ENCODE results near the gene RBM10. TPM values are rescaled to one million over a fixed set of nuclear protein-coding genes. Genes with fewer than 3 reads are reported as not detected.

Gene RBM10
- total and polyA plus RNA-seq, 2 experiments from 2014 or later, result 39.5 to 101 TPM

GRCh38 chrX:47175588-47175980 is 30.6 kb downstream of the RBM10 start:
- no peak overlapping the region for H3K4me3 Mint-ChIP-seq
- H3K27ac Mint-ChIP-seq, result peak overlapping the region; percentile 48; the same call in 1 of the 2 replicates
- H3K36me3 Mint-ChIP-seq (ENCODE audit: low read depth), result peaks cover 44% of the 10 kb centered on the region

More at GRCh38 chrX:47175588-47175980, 30.6 kb downstream of the RBM10 start:
- no peaks in the 10 kb centered on the region for H3F3A ChIP-seq (replicated peaks; ENCODE audit: low read depth)
- DNase-seq (ENCODE audit: low spot score), result no peak
- no peaks in the 10 kb centered on the region for H3K9me2 ChIP-seq (ENCODE audit: insufficient read depth)
- no peak overlapping the region for H2AFZ ChIP-seq
- peaks cover 4% of the 10 kb centered on the region for H3K27me3 Mint-ChIP-seq (ENCODE audit: insufficient read depth, low read depth, poor library complexity)
- H3K27me3 ChIP-seq (ENCODE audit: insufficient read depth), result no peaks in the 10 kb centered on the region
- no peaks in the 10 kb centered on the region for H3K4me1 Mint-ChIP-seq
- H3K4me3 ChIP-seq, result no peak overlapping the region
- H4K20me1 ChIP-seq (replicated peaks; ENCODE audit: insufficient read depth), result no peaks in the 10 kb centered on the region
- no peak overlapping the region for H3K4me2 ChIP-seq
- ATAC-seq, result no peak
- 0 out of 2 replicates have a peak, but pooled peaks cover 3% of the 10 kb centered on the region for H3K36me3 ChIP-seq (ENCODE audit: insufficient read depth)
- no peaks in the 10 kb centered on the region for H3K4me1 ChIP-seq (ENCODE audit: insufficient read depth)
- no peak for TF ChIP-seq ZNF331 (CRISPR knock-in tag; IDR thresholded peaks at IDR 0.05; ENCODE audit: low read depth)
- no peak for TF ChIP-seq JUNB (IDR thresholded peaks at IDR 0.05; ENCODE audit: unreplicated experiment)
- no peak for TF ChIP-seq STAT1 (IDR thresholded peaks at IDR 0.05; ENCODE audit: unreplicated experiment)
- TF ChIP-seq, protein P1, sequence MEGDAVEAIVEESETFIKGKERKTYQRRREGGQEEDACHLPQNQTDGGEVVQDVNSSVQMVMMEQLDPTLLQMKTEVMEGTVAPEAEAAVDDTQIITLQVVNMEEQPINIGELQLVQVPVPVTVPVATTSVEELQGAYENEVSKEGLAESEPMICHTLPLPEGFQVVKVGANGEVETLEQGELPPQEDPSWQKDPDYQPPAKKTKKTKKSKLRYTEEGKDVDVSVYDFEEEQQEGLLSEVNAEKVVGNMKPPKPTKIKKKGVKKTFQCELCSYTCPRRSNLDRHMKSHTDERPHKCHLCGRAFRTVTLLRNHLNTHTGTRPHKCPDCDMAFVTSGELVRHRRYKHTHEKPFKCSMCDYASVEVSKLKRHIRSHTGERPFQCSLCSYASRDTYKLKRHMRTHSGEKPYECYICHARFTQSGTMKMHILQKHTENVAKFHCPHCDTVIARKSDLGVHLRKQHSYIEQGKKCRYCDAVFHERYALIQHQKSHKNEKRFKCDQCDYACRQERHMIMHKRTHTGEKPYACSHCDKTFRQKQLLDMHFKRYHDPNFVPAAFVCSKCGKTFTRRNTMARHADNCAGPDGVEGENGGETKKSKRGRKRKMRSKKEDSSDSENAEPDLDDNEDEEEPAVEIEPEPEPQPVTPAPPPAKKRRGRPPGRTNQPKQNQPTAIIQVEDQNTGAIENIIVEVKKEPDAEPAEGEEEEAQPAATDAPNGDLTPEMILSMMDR (conservative IDR thresholded peaks at IDR 0.05; ENCODE audit: low read depth in 2 of 2), result no peak
- TF ChIP-seq, protein P2, sequence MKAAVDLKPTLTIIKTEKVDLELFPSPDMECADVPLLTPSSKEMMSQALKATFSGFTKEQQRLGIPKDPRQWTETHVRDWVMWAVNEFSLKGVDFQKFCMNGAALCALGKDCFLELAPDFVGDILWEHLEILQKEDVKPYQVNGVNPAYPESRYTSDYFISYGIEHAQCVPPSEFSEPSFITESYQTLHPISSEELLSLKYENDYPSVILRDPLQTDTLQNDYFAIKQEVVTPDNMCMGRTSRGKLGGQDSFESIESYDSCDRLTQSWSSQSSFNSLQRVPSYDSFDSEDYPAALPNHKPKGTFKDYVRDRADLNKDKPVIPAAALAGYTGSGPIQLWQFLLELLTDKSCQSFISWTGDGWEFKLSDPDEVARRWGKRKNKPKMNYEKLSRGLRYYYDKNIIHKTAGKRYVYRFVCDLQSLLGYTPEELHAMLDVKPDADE (IDR thresholded peaks at IDR 0.05), result no peak
- TF ChIP-seq EZH2 (IDR thresholded peaks at IDR 0.05; ENCODE audit: low read depth, unreplicated experiment), result no peak
- TF ChIP-seq NANOG (IDR thresholded peaks at IDR 0.05; ENCODE audit: borderline replicate concordance), result no peak
- TF ChIP-seq CREB1 (CRISPR knock-in tag; IDR thresholded peaks at IDR 0.05; ENCODE audit: low read depth), result no peak
- no peak for TF ChIP-seq ZNF462 (CRISPR knock-in tag; IDR thresholded peaks at IDR 0.05)
- no peak for TF ChIP-seq EZH2phosphoT487 (IDR thresholded peaks at IDR 0.05; ENCODE audit: unreplicated experiment)
- no peak for TF ChIP-seq POLR2AphosphoS5 (IDR thresholded peaks at IDR 0.05; ENCODE audit: low read depth)
- TF ChIP-seq ZNF114 (CRISPR knock-in tag; IDR thresholded peaks at IDR 0.05), result no peak
- H3K27ac ChIP-seq (ENCODE audit: low read depth), result no peak overlapping the region
- H3K79me2 ChIP-seq (replicated peaks; ENCODE audit: insufficient read depth), result no peaks in the 10 kb centered on the region
- H3K9me3 Mint-ChIP-seq, result no peaks in the 10 kb centered on the region

All from GM23338 (cell line).